Panc1 (cell line): ENCODE measurements around the gene TFB1M.

Experiments used
- POLR2AphosphoS5 ChIP-seq: IDR thresholded peaks from 2 replicates; pipeline ENCODE4 v1.6.1; 2012; ENCODE audit warnings: mild to moderate bottlenecking, low read depth, low read length, moderate library complexity
- SIN3A ChIP-seq: IDR thresholded peaks from 2 replicates; pipeline ENCODE4 v1.6.1; 2012; ENCODE audit warnings: low read depth, mild to moderate bottlenecking, low read length, moderate library complexity, borderline replicate concordance; ENCODE audit not compliant: insufficient read depth
- TCF7L2 ChIP-seq: IDR thresholded peaks from 2 replicates; pipeline ENCODE4 v1.6.1; 2011; ENCODE audit warnings: mild to moderate bottlenecking, low read depth, low read length, inconsistent platforms
- TF ChIP-seq, protein P1 (sequence below): fragments of 450-650 bp; IDR thresholded peaks from 2 replicates; pipeline ENCODE4 v1.5.1; 2017; ENCODE audit warnings: mild to moderate bottlenecking

DNA sequence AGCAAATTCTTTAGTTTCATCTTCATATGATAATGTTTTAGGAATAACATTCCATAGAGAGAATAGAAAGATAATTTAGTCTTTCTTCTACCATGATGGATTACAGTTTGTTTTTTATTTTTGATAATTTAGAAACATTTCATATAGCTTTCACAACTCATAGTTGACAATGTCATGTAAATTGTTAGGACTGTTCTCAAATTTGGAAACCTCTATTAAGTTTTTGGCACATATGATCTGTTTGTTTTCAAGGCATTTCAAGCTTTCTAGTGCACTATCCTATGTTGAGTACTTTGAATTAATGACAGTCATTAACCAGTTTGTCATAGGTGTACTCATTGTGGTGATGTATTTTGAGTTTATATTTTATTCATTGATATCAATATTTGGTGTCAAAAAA, 10.7 kb upstream of the TFB1M start:
- TF ChIP-seq, protein P1, sequence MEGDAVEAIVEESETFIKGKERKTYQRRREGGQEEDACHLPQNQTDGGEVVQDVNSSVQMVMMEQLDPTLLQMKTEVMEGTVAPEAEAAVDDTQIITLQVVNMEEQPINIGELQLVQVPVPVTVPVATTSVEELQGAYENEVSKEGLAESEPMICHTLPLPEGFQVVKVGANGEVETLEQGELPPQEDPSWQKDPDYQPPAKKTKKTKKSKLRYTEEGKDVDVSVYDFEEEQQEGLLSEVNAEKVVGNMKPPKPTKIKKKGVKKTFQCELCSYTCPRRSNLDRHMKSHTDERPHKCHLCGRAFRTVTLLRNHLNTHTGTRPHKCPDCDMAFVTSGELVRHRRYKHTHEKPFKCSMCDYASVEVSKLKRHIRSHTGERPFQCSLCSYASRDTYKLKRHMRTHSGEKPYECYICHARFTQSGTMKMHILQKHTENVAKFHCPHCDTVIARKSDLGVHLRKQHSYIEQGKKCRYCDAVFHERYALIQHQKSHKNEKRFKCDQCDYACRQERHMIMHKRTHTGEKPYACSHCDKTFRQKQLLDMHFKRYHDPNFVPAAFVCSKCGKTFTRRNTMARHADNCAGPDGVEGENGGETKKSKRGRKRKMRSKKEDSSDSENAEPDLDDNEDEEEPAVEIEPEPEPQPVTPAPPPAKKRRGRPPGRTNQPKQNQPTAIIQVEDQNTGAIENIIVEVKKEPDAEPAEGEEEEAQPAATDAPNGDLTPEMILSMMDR: no peak
- TF ChIP-seq SIN3A (no peak), TCF7L2 (no peak), POLR2AphosphoS5 (no peak)
